ENCODE data around the gene MAP3K5.
"Not testable (repeated sequence)": the region's sequence is repeated elsewhere in the genome, so short reads cannot be mapped to it uniquely, and the experiment has no call there.

MAP3K5 gene

GRCh38 chr6:136717716-136717990 is 74.6 kb downstream of the MAP3K5 start:
- no peak for DNase-seq

GRCh38 chr6:136716917-136717715 is 75.2 kb downstream of the MAP3K5 start:
- DNase-seq: no peak

GRCh38 chr6:136712642-136713041 is 79.6 kb downstream of the MAP3K5 start:
- not testable (repeated sequence) for DNase-seq

- no peak for DNase-seq
Measured at GRCh38 chr6:136711644-136712043, 80.6 kb downstream of the MAP3K5 start.

- no peak for DNase-seq
Measured at GRCh38 chr6:136710877-136711552, 81.3 kb downstream of the MAP3K5 start.

- no peak for DNase-seq
Measured at GRCh38 chr6:136709429-136709828, 82.8 kb downstream of the MAP3K5 start.

- DNase-seq: no peak
Measured at GRCh38 chr6:136706430-136706829, 85.8 kb downstream of the MAP3K5 start.

- no peak for DNase-seq
Measured at GRCh38 chr6:136703331-136703865, 88.9 kb downstream of the MAP3K5 start.

GRCh38 chr6:136701045-136701444 is 91.2 kb downstream of the MAP3K5 start:
- DNase-seq: no peak

- DNase-seq: no peak
Measured at GRCh38 chr6:136699358-136699757, 92.9 kb downstream of the MAP3K5 start.

GRCh38 chr6:136696783-136697364 is 95.4 kb downstream of the MAP3K5 start:
- no peak for DNase-seq

- DNase-seq: peak; percentile 37
Measured at GRCh38 chr6:136696238-136696637, 96.0 kb downstream of the MAP3K5 start.

GRCh38 chr6:136695412-136695811 is 96.9 kb downstream of the MAP3K5 start:
- DNase-seq: no peak

GRCh38 chr6:136693090-136693489 is 99.2 kb downstream of the MAP3K5 start:
- no peak for DNase-seq

- DNase-seq: not testable (repeated sequence)
Measured at GRCh38 chr6:136687894-136688293, 104.4 kb downstream of the MAP3K5 start.

- peak; percentile 5 for DNase-seq
Measured at GRCh38 chr6:136685540-136686108, 106.7 kb downstream of the MAP3K5 start.

- no peak for DNase-seq
Measured at GRCh38 chr6:136684466-136684865, 107.8 kb downstream of the MAP3K5 start.

- no peak for DNase-seq
Measured at GRCh38 chr6:136683209-136683941, 108.9 kb downstream of the MAP3K5 start.

- no peak for DNase-seq
Measured at GRCh38 chr6:136682292-136682691, 110.0 kb downstream of the MAP3K5 start.

GRCh38 chr6:136677822-136678221 is 114.5 kb downstream of the MAP3K5 start:
- no peak for DNase-seq

GRCh38 chr6:136677344-136677743 is 114.9 kb downstream of the MAP3K5 start:
- DNase-seq: no peak

GRCh38 chr6:136676075-136676474 is 116.2 kb downstream of the MAP3K5 start:
- DNase-seq: no peak

GRCh38 chr6:136673571-136673970 is 118.7 kb downstream of the MAP3K5 start:
- DNase-seq: no peak

All from fibroblast of skin of right quadriceps (primary cell).